Measurements from ENCODE around the gene ESAM.

ESAM gene

GRCh38 chr11:124754309-124754708, 7.8 kb downstream of the ESAM start:
- intact Hi-C loops (cut with DNase I), result no loop called here
- DNase-seq, result no peak

DNA sequence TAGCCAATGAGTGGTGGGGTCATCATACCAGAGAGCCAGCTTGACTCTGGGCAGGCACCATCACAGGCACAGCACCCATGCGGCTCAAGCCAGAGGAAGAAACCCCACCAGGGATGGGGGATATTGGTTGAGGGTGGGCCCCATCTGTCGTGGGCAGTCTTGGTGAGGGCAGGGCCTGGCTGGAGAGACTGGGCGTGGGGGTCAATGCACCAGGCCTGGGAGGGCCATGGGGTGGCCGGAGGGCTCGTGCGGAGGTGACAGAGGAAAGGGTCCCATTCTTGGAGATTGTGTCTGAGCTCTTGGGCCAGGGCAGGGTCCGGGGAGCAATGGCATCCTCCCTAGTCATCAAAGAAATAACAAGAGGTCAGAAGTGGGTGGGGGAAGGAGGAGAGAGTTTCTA, 8.5 kb downstream of the ESAM start:
- no peak for DNase-seq
- intact Hi-C loops (cut with DNase I), result no loop called here

DNA sequence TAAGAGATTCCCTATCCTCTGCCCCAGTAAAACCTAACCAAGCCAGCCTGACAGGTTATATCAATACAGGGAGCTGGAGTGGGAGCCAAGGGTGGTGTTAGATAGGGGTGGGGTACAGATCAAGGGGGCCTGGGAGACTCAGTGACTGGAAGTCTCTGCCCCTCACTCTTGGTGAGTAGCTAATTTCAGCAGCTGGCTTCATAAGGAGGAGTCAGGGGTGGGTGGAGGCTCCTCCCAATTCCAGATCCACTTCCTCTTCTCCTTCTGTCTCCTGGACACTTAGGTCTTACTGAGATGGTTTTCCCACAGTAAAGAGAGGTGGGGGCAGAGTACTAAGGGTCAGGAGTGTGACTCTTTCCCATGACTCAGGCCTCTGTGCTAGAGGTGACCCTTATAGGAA, 8.9 kb downstream of the ESAM start:
- intact Hi-C loops (cut with DNase I), result no loop called here
- DNase-seq, result no peak

GRCh38 chr11:124752471-124753102, 9.5 kb downstream of the ESAM start:
- intact Hi-C loops (cut with DNase I), result no loop called here
- DNase-seq, result no peak

DNA sequence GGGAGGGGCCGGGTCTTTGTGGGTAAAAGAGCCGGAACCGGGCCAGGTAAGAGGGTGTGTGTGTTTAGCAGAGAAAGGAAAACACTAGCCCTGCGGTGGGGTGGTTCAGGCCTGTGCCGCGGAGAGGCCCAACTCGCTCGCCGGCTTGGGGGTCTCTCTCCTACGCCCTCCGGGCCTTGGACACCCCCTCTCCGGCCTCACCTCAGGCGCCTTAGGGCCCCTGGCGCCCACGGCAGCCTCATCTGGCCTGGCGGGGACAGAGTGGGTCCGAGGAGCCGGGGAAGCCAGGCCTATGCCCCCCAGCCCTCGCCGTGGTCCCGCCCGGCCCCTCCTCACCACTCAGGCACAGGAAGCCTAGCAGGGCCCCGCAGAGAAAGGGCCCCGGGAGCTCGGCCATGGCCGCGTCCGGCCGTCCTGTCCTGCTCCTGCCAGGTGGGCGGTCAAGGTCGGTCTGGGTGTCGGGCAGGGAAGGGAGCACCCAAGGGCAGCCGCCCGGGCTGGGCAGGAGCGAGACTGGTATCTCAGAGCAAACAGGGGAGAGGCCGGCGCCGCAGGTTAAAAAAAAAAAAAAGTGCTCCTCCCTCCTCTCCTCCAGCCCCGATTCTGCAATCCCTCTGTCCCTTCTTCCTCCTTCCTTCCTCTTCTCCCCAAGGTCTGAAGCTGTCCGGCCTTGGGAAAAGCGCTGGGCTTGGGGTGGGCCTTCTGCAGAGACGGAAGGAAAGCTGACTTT, 10.2 kb downstream of the ESAM start, which contains the start of gene VSIG2:
Gene VSIG2 (minus strand): TSS at position 515 of the 730 bp plus-strand sequence. CDS start 118 bp downstream, at position 397.
- intact Hi-C loops (cut with DNase I), result no loop called here
- peak in 2 of 10 donors; percentile 69 to 82 for DNase-seq

GRCh38 chr11:124751391-124751740, 10.7 kb downstream of the ESAM start:
- DNase-seq, result no peak
- intact Hi-C loops (cut with DNase I), result no loop called here

DNA sequence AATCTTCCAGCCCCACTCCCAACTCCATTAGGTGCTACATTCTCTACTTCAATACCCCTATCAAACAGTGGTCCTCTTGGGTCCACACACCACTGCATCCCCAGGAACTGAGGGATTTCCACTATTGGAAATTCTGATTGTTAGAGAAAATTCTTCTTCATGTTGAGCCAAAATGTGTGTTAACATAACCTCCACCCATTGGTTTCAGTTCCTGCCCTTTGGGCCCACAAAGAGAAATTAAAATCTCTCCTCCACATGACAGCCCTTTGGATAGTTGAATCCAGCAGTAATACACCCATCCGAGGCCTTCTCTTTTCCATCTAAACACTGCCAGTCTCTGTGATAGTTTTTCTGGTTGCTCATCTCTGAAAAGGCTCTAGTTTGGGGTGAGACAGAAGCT, 12.2 kb downstream of the ESAM start:
- no peak for DNase-seq
- intact Hi-C loops (cut with DNase I), result no loop called here

GRCh38 chr11:124748481-124749343, 13.4 kb downstream of the ESAM start:
- intact Hi-C loops (cut with DNase I), result no loop called here
- peak in 1 of 10 donors; percentile 78 for DNase-seq

GRCh38 chr11:124748100-124748418, 14.0 kb downstream of the ESAM start:
- DNase-seq, result no peak
- intact Hi-C loops (cut with DNase I), result no loop called here

GRCh38 chr11:124747406-124748099, 14.5 kb downstream of the ESAM start:
- no peak for DNase-seq
- intact Hi-C loops (cut with DNase I), result no loop called here

DNA sequence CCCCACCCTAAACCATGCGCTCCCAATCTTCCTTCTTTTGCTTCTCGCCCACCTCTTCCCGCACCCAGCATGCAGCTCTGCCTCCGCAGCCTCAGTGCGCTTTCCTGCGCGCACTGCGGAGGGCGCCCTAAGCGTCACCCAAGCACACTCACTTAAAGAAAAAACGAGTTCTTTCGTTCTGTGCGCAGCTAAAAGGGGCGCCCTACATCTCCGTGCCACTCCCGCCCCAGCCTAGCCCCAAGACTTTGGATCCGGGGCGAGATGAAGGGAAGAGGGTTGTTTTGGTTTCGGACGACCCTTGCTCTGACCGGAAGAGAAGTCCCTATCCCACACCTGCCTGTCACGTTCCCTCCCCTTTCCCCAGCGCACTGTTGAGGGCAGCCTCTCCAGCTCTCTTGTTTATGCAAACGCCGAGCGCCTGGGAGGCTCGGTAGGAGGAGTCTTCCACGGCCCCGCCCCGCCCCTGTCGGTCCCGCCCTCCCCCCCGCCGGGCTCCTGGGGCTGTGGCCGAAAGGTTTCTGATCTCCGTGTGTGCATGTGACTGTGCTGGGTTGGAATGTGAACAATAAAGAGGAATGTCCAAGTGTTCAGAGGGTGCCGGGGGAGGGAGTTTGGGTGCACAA, 15.4 kb downstream of the ESAM start:
- peak in 5 of 10 donors; percentile 50 to 92 (median 80) for DNase-seq
- intact Hi-C loops (cut with DNase I), result no loop called here

DNA sequence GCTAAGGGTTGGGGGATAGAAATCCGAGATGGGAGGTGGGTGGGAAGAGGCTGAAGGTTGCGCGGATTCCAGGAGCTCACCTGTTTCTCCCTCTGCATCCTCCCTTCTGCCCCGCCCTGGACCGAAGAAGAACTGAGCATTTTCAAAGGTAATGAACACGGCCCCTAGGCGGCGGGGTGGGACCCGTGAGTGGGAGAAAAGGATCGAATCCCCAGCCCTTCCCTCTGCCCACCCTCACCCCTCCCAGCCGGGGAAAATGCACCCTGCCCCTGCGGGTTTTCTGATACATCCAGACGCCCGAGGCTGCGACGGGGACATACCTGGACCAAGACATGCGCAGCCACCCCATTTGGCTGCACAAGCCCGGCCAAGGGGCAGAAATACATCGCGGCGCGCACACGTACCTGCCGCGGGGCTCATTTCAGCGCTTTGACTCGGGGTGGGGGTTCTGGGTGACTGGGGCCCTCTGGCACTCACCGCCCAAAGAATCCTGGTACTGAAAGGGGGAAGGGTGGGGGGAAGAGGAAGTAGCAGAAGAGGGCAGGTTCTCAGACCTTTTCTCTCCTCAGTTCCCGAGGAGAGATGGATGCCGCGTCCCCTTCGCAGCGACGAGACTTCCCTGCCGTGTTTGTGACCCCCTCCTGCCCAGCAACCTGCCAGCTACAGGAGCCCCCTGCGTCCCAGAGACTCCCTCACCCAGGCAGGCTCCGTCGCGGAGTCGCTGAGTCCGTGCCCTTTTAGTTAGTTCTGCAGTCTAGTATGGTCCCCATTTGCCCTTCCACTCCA, 16.1 kb downstream of the ESAM start:
- intact Hi-C loops (cut with DNase I), result no loop called here

GRCh38 chr11:124745270-124745834, 16.7 kb downstream of the ESAM start:
- no peak for DNase-seq
- intact Hi-C loops (cut with DNase I), result no loop called here

More for the DNA sequence above, 16.1 kb downstream of the ESAM start:
- DNase-seq, result peak in 1 of 10 donors; percentile 70

DNA sequence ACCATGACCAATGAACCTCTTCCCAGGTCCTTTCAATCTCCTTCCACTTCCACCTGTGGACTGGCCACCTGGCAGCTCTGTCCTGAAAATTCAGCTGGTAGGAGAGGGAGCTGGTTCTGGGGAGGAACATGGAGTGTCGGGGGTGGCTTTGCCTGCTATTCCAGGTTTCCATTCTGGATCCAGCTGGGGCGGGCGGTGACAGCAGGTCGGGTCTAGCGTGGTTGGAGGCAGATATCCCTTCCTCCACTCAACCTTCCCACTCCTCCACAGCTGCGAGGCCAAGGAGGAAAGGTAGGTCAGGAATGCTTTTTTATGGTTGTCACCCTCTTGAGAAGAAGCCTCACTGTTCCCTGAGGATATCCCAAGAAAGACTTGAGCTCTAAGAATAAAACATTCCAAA, 19.0 kb downstream of the ESAM start:
- no peak for DNase-seq
- intact Hi-C loops (cut with DNase I), result loop anchor here (5.0 kb wide), 1 partner anchor 71 kb away; the partner anchor contains the start of genes SIAE and SPA17

GRCh38 chr11:124742555-124742954, 19.5 kb downstream of the ESAM start:
- intact Hi-C loops (cut with DNase I), result loop anchor here (5.0 kb wide), 1 partner anchor 70 kb away; the partner anchor contains the start of genes SIAE and SPA17
- no peak for DNase-seq

GRCh38 chr11:124740277-124740882, 21.7 kb downstream of the ESAM start:
- peak in 5 of 10 donors; percentile 50 to 92 (median 90) for DNase-seq

DNA sequence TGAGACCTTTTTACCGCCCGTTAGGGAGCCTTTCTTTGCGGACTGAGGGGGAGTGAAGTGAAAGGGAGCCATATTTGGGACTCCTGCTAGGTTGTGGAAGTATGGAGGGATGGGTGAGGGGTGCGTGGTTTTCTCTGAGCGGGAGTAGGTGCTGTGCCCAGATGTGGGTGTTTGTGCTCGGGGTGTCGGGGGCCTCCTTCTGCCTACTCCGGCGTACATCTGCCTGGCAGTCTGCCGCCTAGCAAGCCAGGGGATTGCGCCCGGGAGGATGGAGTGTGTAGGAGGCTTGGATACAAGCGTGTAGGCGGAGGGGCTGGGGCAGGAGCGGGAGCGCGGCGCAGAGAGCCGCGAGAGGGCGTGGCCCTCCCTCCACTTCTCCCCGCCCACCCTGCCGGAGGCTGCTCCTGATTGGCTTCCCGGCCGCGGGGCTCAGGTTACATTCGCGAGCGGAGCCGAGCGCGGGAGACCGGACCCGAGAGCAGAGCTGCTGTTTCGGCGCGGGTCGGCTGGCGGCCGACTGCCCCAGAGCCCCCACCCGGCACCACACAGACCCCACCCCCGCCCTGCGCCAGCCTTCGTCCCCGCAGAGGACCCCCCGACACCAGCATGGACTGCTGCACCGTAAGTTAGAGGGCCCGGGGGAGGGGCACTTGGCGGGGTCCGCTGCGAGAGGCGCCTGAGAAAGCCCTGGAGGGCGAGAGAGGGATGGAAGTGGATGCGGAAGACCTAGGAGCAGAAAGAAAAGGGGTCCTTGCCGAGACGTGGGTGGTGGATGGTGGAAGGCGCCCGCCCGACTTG, 22.4 kb downstream of the ESAM start, which contains the start of gene NRGN:
Gene NRGN (plus strand): TSS at position 464 of the 798 bp plus-strand sequence. CDS start 143 bp downstream, at position 607.
- intact Hi-C loops (cut with DNase I), result loop anchor here (5.0 kb wide), 1 partner anchor 67 kb away; the partner anchor contains the start of genes SIAE and SPA17
- DNase-seq, result peak; percentile 64 to 98 (median 89)

More at GRCh38 chr11:124740277-124740882, 21.7 kb downstream of the ESAM start:
- intact Hi-C loops (cut with DNase I), result loop anchor here (5.0 kb wide), 1 partner anchor 68 kb away; the partner anchor contains the start of genes SIAE and SPA17

Measured in posterior cingulate gyrus (tissue), 11 donors.